ENCODE measurements around the gene CYP4F22. TPM values are rescaled to one million over a fixed set of nuclear protein-coding genes. Genes with fewer than 3 reads are reported as not detected.
A peak's percentile ranks its signal among the peaks of the same experiment; 100 is the strongest.

Gene CYP4F22
- total RNA-seq, 1 experiment from 2014 or later = not detected

DNA sequence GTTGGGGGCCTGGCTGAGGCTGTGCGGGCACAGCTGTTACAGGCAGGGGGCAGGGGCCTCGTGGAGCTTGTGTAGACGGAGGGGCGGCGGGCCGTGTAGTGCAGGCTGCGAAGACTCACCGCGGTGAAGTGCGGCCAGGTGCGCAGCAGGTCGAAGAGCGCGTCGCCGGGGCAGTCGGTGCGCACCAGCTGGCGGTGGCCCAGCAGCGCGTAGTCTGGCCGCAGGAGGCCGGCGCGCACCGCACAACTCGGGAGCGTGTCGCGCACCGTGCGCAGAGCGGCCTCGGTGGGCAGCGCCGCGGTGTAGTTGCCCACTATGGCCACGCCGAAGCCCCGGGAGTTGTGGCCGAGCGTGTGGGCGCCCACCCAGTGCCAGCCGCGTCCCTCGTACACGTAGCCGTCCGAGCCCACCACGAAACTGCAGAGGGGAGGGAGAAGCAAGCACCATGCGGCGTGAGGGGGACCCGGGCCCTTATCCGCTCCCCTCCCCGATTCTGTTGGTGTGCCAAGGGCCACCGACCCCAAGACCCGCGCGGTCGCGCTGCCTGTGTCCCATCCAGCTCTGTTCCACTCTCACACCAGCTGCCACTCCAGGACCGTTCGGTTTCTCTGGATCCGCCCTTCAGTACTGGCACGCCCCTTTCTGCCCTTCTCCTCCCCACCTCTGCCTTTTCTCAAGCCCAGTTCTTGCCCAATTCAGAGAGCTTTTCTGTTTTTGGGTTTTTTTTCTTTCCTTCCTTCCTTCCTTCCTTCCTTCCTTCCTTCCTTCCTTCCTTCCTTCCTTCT, 38.6 kb upstream of the CYP4F22 start:
- Histone ChIP-seq H2AK5ac (ENCODE audit: insufficient read length, low read length) (no peak overlapping the region), H3K9ac (ENCODE audit: extremely low read depth, insufficient read length, low read length) (no peak overlapping the region), H3K23ac (ENCODE audit: insufficient read length, low read depth, low read length) (no peak overlapping the region), H2BK5ac (ENCODE audit: insufficient read length, low read length) (no peak overlapping the region), H2BK120ac (ENCODE audit: low read depth, low read length, poor library complexity, severe bottlenecking) (no peak overlapping the region), H3K18ac (ENCODE audit: insufficient read length, low read depth, low read length) (no peak overlapping the region), H3K4me1 (ENCODE audit: insufficient read depth, low read length) (no peaks in the 10 kb centered on the region), H3K23me2 (ENCODE audit: insufficient read length, low read depth, low read length, poor library complexity, severe bottlenecking) (no peaks in the 10 kb centered on the region), H4K91ac (ENCODE audit: insufficient read length, low read depth, low read length) (no peak overlapping the region), H3T11ph (ENCODE audit: low read length) (no peak overlapping the region), H3K4me2 (ENCODE audit: insufficient read depth, insufficient read length, low read length) (peak overlapping the region; percentile 31), H2BK15ac (ENCODE audit: low read depth, low read length) (no peak overlapping the region; the same call in 1 of the 2 replicates), H4K8ac (replicated peaks; ENCODE audit: insufficient read length, low read depth, low read length) (no peak overlapping the region), H3K9me3 (ENCODE audit: control insufficient read depth, low read depth, low read length) (no peaks in the 10 kb centered on the region), H3K56ac (ENCODE audit: insufficient read length, low read depth, low read length) (no peak overlapping the region), H2BK12ac (ENCODE audit: insufficient read length, low read depth, low read length) (no peak overlapping the region), H3K27ac (ENCODE audit: insufficient read length, low read depth, low read length) (no peak overlapping the region), H4K20me1 (ENCODE audit: control insufficient read depth, insufficient read depth, insufficient read length) (no peaks in the 10 kb centered on the region), H3K4ac (ENCODE audit: low read depth, low read length) (no peak overlapping the region), H3K79me1 (ENCODE audit: insufficient read depth, low read depth, low read length, poor library complexity, severe bottlenecking) (no peaks in the 10 kb centered on the region), H2AFZ (ENCODE audit: low read length) (no peak overlapping the region), H3K14ac (ENCODE audit: insufficient read depth, low read length) (no peak overlapping the region), H2BK20ac (ENCODE audit: low read depth, low read length, poor library complexity, severe bottlenecking) (no peak overlapping the region), H4K5ac (ENCODE audit: insufficient read length, low read depth, low read length) (no peak overlapping the region), H3K27me3 (ENCODE audit: insufficient read depth, low read length) (peaks cover 11% of the 10 kb centered on the region; the same call in 1 of the 2 replicates), H3K79me2 (ENCODE audit: insufficient read depth, low read length) (no peaks in the 10 kb centered on the region)
- WGBS (ENCODE audit: extremely low coverage, insufficient read length, low lambda C conversion rate) = no CpG with 5 or more reads among the region's 65 CpGs
- Mint-ChIP-seq H3K4me1 (0 out of 4 replicates have a peak, but pooled peaks cover 0 to 2% of the 10 kb centered on the region in 2 experiments), H3K9me3 (peaks cover 4 to 39% of the 10 kb centered on the region in 2 experiments; a peak in 3 of 5 replicates), H3K27ac (no peak overlapping the region), H3K4me3 (peak overlapping the region; percentile 26 to 81; a peak in 4 of 5 replicates), H3K27me3 (ENCODE audit: low read depth) (peaks cover 52% of the 10 kb centered on the region), H3K36me3 (ENCODE audit: insufficient read depth in 1 of 3, low read depth in 3 of 3) (no peaks in the 10 kb centered on the region; a peak in 1 of 7 replicates)
- TF ChIP-seq, protein P1, sequence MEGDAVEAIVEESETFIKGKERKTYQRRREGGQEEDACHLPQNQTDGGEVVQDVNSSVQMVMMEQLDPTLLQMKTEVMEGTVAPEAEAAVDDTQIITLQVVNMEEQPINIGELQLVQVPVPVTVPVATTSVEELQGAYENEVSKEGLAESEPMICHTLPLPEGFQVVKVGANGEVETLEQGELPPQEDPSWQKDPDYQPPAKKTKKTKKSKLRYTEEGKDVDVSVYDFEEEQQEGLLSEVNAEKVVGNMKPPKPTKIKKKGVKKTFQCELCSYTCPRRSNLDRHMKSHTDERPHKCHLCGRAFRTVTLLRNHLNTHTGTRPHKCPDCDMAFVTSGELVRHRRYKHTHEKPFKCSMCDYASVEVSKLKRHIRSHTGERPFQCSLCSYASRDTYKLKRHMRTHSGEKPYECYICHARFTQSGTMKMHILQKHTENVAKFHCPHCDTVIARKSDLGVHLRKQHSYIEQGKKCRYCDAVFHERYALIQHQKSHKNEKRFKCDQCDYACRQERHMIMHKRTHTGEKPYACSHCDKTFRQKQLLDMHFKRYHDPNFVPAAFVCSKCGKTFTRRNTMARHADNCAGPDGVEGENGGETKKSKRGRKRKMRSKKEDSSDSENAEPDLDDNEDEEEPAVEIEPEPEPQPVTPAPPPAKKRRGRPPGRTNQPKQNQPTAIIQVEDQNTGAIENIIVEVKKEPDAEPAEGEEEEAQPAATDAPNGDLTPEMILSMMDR (conservative IDR thresholded peaks at IDR 0.05) = no peak
- DNase-seq = peak; percentile 59
